HEK293T (cell line): ENCODE results near the gene SEZ6L.

Experiments
- CTCF ChIA-PET: fragments of 350-600 bp; formaldehyde crosslinking; extraction: SDS; loops from one replicate; lab custom pipeline; 2021; ENCODE audit warnings: antibody characterized with exemption, inconsistent platforms; lab: Yijun Ruan, JAX
- POLR2A ChIA-PET: fragments of 350-600 bp; formaldehyde crosslinking; extraction: SDS; loops from one replicate; lab custom pipeline; 2020; ENCODE audit warnings: antibody characterized with exemption, inconsistent platforms; lab: Yijun Ruan, JAX
- DNase-seq: peaks from one replicate; pipeline ENCODE4 v3.0.0; 2012; ENCODE audit warnings: mixed read lengths; ENCODE audit errors: extremely low spot score
- ARNT ChIP-seq: fragments of 450-650 bp; IDR thresholded peaks from 2 replicates; pipeline ENCODE4 v1.6.1; 2017; ENCODE audit warnings: mild to moderate bottlenecking
- BHLHE40 ChIP-seq: fragments of 450-650 bp; IDR thresholded peaks from 2 replicates; pipeline ENCODE4 v1.6.1; 2016; ENCODE audit warnings: mild to moderate bottlenecking, moderate library complexity, borderline replicate concordance
- CTBP1 ChIP-seq: fragments of 450-650 bp; IDR thresholded peaks from 2 replicates; pipeline ENCODE4 v1.6.1; 2016; ENCODE audit warnings: borderline replicate concordance
- ELF4 ChIP-seq: fragments of 450-650 bp; IDR thresholded peaks from 2 replicates; pipeline ENCODE4 v1.6.1; 2017; ENCODE audit warnings: antibody characterized with exemption
- FOXA1 ChIP-seq: fragments of 450-650 bp; IDR thresholded peaks from 2 replicates; pipeline ENCODE4 v1.6.1; 2016; ENCODE audit warnings: mild to moderate bottlenecking
- FOXK2 ChIP-seq: fragments of 450-650 bp; IDR thresholded peaks from 2 replicates; pipeline ENCODE4 v1.6.1; 2016; ENCODE audit warnings: mild to moderate bottlenecking
- FOXM1 ChIP-seq: fragments of 450-650 bp; IDR thresholded peaks from 2 replicates; pipeline ENCODE4 v1.6.1; 2017; ENCODE audit warnings: mild to moderate bottlenecking, borderline replicate concordance
- HDGF ChIP-seq: fragments of 450-650 bp; IDR thresholded peaks from 2 replicates; pipeline ENCODE4 v1.6.1; 2017; ENCODE audit warnings: antibody characterized with exemption, borderline replicate concordance
- L3MBTL2 ChIP-seq: fragments of 450-650 bp; conservative IDR thresholded peaks from 2 replicates; pipeline ENCODE4 v1.6.1; 2016; ENCODE audit warnings: mild to moderate bottlenecking
- LEF1 ChIP-seq: fragments of 450-650 bp; IDR thresholded peaks from 2 replicates; pipeline ENCODE4 v1.6.1; 2017; ENCODE audit warnings: mild to moderate bottlenecking, borderline replicate concordance
- NFRKB ChIP-seq: fragments of 450-650 bp; IDR thresholded peaks from 2 replicates; pipeline ENCODE4 v1.6.1; 2016; ENCODE audit warnings: mild to moderate bottlenecking, moderate library complexity
- SP1 ChIP-seq: fragments of 450-650 bp; IDR thresholded peaks from 2 replicates; pipeline ENCODE4 v1.6.1; 2017
- SUZ12 ChIP-seq: fragments of 450-650 bp; IDR thresholded peaks from 2 replicates; pipeline ENCODE4 v1.6.1; 2016; ENCODE audit warnings: mild to moderate bottlenecking
- TARDBP ChIP-seq: fragments of 450-650 bp; IDR thresholded peaks from 2 replicates; pipeline ENCODE4 v1.6.1; 2016
- ZNF384 ChIP-seq: fragments of 450-650 bp; IDR thresholded peaks from 2 replicates; pipeline ENCODE4 v1.6.1; 2016
- TF ChIP-seq, protein P1 (sequence below): fragments of 450-650 bp; IDR thresholded peaks from 2 replicates; pipeline ENCODE4 v1.6.1; 2016

Gene SEZ6L

DNA sequence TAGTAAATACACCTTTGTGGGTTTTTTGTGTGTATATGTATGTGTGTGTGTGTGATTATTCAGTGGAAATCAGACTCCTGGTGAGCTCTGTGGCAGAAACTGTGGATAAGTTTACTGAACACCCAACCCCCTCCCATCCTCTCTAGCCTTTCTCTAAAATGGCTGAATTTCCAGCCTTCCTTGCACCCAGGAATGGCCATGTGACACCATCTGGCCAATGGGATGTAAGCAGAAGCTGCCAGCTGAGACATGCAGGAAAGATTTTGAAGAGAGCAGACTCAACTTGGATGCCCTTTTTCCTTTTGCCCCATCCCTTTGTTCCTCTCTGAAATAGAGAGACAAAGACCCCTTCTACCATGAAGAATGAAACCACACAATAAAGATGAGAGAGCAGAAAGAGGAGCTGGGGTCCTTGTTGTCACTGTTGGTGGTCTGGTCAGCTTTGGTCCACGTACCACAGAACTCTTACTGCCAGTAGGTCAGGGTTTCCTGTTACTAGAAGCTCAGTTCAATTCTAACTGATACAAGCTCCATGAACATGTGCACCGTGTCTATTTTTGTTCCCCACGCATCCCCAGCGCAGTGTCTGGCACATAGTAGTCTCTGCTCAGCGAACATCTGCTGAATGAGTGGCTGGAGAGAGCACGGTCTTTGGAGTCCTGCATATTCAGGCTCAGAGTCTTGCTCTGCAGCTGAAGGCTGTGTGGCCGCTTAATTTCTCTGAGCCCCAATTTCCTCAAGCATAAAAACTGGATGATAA is 57.5 kb downstream of the SEZ6L start:
- no peak for DNase-seq
- ChIA-PET POLR2A (interaction anchor here (1.4 kb wide), 1 partner anchor 77 kb away, joined by 3 read pairs; no protein-coding TSS in a partner anchor), CTCF (no interaction called here)
- TF ChIP-seq ARNT, result no peak

DNA sequence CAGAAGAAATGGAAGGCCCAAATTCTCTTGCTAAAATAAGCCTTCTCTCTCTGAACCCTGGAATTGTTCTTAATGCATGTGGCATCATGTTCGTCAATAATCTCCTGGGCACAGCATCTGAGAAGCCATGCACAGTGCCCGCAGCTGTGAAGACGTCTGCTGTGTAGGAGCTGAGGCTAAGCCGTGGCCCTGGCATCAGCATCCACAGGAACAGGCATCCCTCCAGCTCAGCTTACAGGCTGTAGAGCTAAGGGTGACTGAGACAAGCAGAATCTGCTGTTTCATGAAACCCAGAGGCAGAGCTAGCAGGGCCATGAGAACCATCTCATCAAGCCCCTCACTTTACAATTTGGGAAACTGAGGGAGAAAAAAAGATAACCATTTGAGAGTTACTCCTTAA is 60.6 kb downstream of the SEZ6L start:
- ChIA-PET POLR2A (no interaction called here), CTCF (no interaction called here)

DNA sequence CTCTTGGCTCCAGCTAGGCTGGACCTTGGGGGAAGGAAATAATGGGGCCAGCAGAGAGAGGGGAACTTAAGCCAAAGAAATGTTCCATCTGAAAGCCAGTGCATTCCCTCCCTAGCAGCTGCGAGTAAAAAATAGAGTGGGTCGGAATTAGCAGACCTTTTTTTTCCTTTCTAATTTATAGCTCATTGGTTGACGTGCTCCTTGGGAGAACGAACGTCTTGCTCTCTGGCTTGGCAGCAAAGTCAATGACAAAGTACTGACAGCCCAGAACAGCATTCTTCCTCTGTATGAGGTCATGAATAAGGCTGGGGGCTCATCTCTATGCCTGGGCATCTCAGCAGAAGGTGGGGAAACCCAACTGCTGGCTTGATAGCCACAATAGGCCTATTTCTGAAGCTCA is 65.0 kb downstream of the SEZ6L start:
- TF ChIP-seq FOXA1 (no peak), ARNT (no peak), BHLHE40 (no peak), SP1 (no peak), L3MBTL2 (no peak), ELF4 (no peak), CTBP1 (no peak), NFRKB (no peak), FOXM1 (no peak), HDGF (no peak), TARDBP (no peak), ZNF384 (no peak), FOXK2 (no peak), LEF1 (no peak), SUZ12 (no peak)
- TF ChIP-seq, protein P1, sequence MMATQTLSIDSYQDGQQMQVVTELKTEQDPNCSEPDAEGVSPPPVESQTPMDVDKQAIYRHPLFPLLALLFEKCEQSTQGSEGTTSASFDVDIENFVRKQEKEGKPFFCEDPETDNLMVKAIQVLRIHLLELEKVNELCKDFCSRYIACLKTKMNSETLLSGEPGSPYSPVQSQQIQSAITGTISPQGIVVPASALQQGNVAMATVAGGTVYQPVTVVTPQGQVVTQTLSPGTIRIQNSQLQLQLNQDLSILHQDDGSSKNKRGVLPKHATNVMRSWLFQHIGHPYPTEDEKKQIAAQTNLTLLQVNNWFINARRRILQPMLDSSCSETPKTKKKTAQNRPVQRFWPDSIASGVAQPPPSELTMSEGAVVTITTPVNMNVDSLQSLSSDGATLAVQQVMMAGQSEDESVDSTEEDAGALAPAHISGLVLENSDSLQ, result no peak
- CTCF ChIA-PET, result interaction anchor here (0.8 kb wide), 1 partner anchor 96 kb away, joined by 3 read pairs; no protein-coding TSS in a partner anchor
- POLR2A ChIA-PET, result no interaction called here
- no peak for DNase-seq

More for the DNA sequence above, 60.6 kb downstream of the SEZ6L start:
- DNase-seq, result no peak
- TF ChIP-seq FOXA1 (no peak), BHLHE40 (no peak), FOXK2 (no peak), CTBP1 (no peak), ZNF384 (no peak), ELF4 (no peak), FOXM1 (no peak), SP1 (no peak), NFRKB (no peak), HDGF (no peak), LEF1 (no peak), TARDBP (no peak), SUZ12 (no peak), L3MBTL2 (no peak), ARNT (no peak)
- TF ChIP-seq, protein P1, result no peak

DNA sequence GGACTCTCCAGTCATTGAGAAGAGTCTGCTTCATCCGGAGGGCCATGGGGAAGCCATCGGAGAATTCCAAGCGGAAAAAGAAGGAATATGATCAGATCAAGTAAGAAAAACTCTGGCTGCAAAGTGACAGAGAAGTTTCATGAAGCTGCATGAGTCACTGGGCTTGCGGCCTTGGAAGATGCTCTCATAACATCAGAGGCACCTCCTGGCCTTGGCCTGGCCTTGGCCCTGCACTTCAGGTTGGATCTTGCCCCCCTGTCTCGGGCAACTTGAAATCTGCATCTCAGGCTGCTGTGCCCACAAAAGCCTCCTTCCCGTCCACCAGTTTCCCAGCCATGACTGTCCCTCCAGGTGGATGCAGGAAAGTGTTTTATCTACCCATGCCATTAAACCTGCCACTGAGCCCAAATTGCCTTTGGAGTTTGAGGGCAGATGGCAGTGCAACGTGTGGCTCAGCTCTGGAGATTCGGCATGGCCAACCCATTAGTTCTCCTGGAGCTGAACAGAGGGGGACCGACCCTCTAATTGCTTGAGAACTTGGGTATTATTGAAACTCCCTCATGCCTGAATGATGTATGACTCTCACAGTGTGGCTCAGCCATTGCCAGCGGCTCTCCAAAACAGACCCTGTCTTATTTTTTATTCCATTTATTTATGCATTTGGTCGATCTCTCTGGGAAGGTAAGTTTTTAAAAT is 66.7 kb downstream of the SEZ6L start:
- DNase-seq, result no peak
- TF ChIP-seq FOXM1 (no peak), ZNF384 (no peak), FOXA1 (no peak), ARNT (no peak), SP1 (no peak), NFRKB (no peak), ELF4 (no peak), FOXK2 (no peak), LEF1 (no peak), SUZ12 (no peak), BHLHE40 (no peak), TARDBP (no peak)
- TF ChIP-seq, protein P1, result no peak
- ChIA-PET CTCF (no interaction called here), POLR2A (no interaction called here)

DNA sequence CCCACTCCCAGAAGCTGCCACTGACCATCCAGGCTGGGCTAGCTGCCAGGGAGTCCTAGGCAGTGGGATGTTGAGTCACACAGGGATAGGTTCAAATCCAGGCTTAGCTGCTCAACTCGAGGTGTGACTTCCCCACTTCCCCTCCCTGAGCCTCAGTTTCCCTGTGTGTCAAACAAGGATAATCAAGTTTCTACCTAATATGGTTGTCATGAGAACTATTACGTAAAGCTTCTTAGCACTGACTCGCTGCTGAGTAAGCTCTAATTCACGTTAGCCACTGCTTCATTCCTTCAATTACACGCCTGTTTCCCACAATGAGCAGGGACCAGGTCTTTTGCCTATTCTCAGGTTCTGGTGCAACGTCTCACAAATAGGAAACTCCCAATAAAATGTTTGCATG is 67.7 kb downstream of the SEZ6L start:
- DNase-seq, result no peak
- ChIA-PET CTCF (no interaction called here), POLR2A (no interaction called here)
- TF ChIP-seq FOXM1, result no peak
- no peak for TF ChIP-seq ARNT
- TF ChIP-seq LEF1, result no peak
- no peak for TF ChIP-seq L3MBTL2
- TF ChIP-seq CTBP1, result no peak
- no peak for TF ChIP-seq FOXK2
- TF ChIP-seq NFRKB, result no peak
- TF ChIP-seq BHLHE40, result no peak
- TF ChIP-seq FOXA1, result no peak
- no peak for TF ChIP-seq SUZ12
- TF ChIP-seq, protein P1, result no peak
- no peak for TF ChIP-seq TARDBP
- no peak for TF ChIP-seq SP1
- TF ChIP-seq ZNF384, result no peak
- TF ChIP-seq HDGF, result no peak
- TF ChIP-seq ELF4, result no peak
